SHP77 (cell line): ENCODE results near the gene PIGR.

Experiments
- DNase-seq, 2 experiments: peaks; one replicate each; lab custom pipeline; 2025; lab: John Stamatoyannopoulos, UW

Gene PIGR

GRCh38 chr1:206890125-206891060 is 55.9 kb downstream of the PIGR start:
- peak in 1 of 2 experiments; percentile 20 for DNase-seq

GRCh38 chr1:206887701-206888100 is 58.6 kb downstream of the PIGR start:
- DNase-seq, result no peak

GRCh38 chr1:206886831-206887230 is 59.4 kb downstream of the PIGR start:
- DNase-seq, result no peak

- no peak for DNase-seq
Observed at GRCh38 chr1:206885341-206886060, 60.8 kb downstream of the PIGR start.

- DNase-seq, result no peak
Observed at GRCh38 chr1:206883876-206884275, 62.4 kb downstream of the PIGR start.

GRCh38 chr1:206883160-206883559 is 63.1 kb downstream of the PIGR start:
- no peak for DNase-seq

GRCh38 chr1:206882555-206882954 is 63.7 kb downstream of the PIGR start:
- no peak for DNase-seq

GRCh38 chr1:206880314-206880713 is 66.0 kb downstream of the PIGR start:
- DNase-seq, result no peak
